22Rv1 (cell line): ENCODE measurements around the gene EYS.
"Not testable (repeated sequence)": the region's sequence is repeated elsewhere in the genome, so short reads cannot be mapped to it uniquely, and the experiment has no call there.

ENCODE experiments used
- H3K27ac ChIP-seq: fragments of 450-650 bp; 2 replicates; pipeline ENCODE4 v1.5.1; 2017
- CTCF ChIP-seq: fragments of 450-650 bp; IDR thresholded peaks from 2 replicates; pipeline ENCODE4 v1.5.1; 2017; ENCODE audit warnings: mild to moderate bottlenecking
- ZFX ChIP-seq: fragments of 450-650 bp; IDR thresholded peaks from 2 replicates; pipeline ENCODE4 v1.6.1; 2017; ENCODE audit warnings: antibody characterized with exemption, borderline replicate concordance

Gene EYS

GRCh38 chr6:63803371-63803770 lies 1903.7 kb downstream of the EYS start:
- no peak overlapping the region for H3K27ac ChIP-seq
- TF ChIP-seq ZFX (no peak), CTCF (no peak)

- no peak overlapping the region for H3K27ac ChIP-seq
Observed at GRCh38 chr6:63802606-63803206, 1904.3 kb downstream of the EYS start.

GRCh38 chr6:63800386-63800785 lies 1906.6 kb downstream of the EYS start:
- H3K27ac ChIP-seq = not testable (repeated sequence)

More at GRCh38 chr6:63802606-63803206, 1904.3 kb downstream of the EYS start:
- TF ChIP-seq CTCF = peak; percentile 82
- TF ChIP-seq ZFX = no peak

- no peak overlapping the region for H3K27ac ChIP-seq
- TF ChIP-seq CTCF (no peak), ZFX (no peak)
Observed at GRCh38 chr6:63799813-63800212, 1907.2 kb downstream of the EYS start.

- TF ChIP-seq CTCF = no peak
- TF ChIP-seq ZFX = no peak
- no peak overlapping the region for H3K27ac ChIP-seq
Observed at GRCh38 chr6:63799313-63799712, 1907.7 kb downstream of the EYS start.

- TF ChIP-seq ZFX (no peak), CTCF (no peak)
- H3K27ac ChIP-seq = no peak overlapping the region
Observed at GRCh38 chr6:63798378-63798777, 1908.6 kb downstream of the EYS start.

GRCh38 chr6:63797721-63798120 lies 1909.3 kb downstream of the EYS start:
- TF ChIP-seq CTCF (no peak), ZFX (no peak)
- H3K27ac ChIP-seq = no peak overlapping the region

GRCh38 chr6:63795826-63796225 lies 1911.2 kb downstream of the EYS start:
- no peak overlapping the region for H3K27ac ChIP-seq
- TF ChIP-seq ZFX (no peak), CTCF (no peak)
